Putamen (tissue), 1 donor: Measurements from ENCODE around the gene PNP.
"Not testable (repeated sequence)": the region's sequence is repeated elsewhere in the genome, so short reads cannot be mapped to it uniquely, and the experiment has no call there.

ENCODE experiments used
- DNase-seq: peaks from one replicate; pipeline ENCODE4 v3.0.0-alpha.2; 2016; ENCODE audit warnings: low spot score

The PNP gene

GRCh38 chr14:20492486-20492885 lies 23.3 kb downstream of the PNP start:
- DNase-seq: no peak

DNA sequence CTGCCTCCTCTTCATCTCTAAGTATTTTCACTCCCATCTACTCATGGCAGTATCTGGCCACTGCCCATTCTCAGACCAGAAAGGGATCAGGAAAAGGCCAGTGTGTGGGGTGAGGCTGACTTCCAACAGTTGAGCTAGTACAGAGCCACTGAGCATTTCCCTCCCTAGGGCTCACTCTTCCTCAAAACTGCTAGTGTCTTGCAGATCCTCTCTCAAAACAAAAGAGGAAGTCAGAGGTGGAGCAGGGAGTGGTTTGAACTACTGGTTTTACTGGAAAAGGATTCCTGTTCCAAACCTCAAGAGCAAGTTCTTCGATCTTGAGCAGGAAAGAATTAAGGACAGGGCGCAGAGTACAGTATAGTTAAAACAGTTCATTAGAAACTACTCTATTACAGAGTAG lies 24.4 kb downstream of the PNP start:
- DNase-seq: peak; percentile 40

DNA sequence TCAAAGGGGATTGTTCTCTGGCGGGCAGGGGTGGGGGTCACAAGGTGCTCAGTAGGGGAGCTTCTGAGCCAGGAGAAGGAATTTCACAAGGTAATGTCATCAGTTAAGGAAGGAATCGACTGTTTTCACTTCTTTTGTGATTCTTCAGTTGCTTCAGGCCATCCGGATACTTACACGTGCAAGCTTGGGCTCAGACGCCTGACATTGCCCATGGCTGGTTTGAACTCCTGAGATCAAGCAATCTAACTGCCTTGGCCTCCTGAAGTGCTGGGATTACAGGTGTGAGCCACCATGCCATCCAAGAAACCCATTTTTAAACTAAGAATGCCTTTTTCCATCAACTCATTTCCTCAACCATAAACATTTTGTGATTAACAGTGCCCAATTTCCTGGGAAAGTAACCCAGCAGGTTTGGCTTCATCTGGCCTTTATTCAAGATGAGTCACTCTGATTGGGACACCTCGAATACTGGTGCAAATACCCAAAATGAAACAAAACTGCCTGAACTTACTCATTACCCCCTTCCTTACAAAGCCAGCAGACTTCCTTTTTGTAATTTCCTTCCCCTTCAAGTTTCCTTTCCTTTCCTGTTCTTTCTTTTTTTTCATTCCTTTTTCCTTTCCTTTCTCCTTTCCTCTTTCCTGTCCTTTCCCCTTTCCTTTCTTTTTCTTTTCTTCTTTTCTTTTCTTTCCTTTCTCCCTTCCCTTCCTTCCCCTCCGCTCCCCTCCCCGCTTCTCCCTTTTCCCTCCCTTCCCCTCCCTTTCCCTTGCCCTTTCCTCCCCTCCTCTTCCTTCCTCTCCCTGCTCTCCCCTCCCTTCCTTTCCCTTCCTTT lies 25.9 kb downstream of the PNP start:
- no peak for DNase-seq

DNA sequence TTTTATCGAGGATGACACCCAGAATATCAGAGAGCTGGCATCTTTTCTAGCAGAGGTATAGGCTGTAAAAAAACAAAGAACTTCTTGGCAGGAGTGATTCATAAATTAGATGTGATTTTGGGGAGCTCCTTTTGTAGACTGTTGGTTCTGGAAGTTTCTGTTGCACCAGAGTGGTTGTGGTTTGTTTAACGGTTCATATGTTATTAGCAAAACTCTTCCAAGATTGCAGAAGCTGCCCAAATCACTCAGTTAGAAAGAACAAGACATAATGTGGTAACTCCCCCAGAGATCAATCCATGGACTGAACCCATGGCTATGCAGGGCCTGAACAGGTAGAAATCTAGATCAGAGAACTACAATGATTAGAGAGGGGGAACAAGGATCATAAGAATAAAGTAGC lies 29.4 kb downstream of the PNP start:
- DNase-seq: no peak

DNA sequence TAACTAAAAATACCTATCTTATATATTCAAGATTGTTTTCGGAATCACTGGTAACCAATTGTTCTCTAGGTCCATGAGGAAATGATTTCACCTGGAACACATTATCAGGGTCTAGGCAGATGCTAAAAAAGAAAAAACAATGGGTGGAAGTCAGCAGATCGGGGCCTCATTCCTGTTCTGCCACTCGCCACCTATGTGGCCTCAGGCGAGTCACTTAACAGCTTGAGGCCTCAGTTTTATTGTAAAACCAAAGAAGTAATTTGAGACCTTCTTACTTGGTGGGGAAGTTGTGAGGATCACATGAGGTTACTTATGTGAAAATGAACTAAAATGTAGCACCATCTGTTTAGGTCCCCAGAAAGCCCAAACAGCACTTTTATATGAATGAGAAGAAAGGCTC lies 29.9 kb downstream of the PNP start:
- DNase-seq: no peak

GRCh38 chr14:20499881-20500280 lies 30.7 kb downstream of the PNP start:
- DNase-seq: no peak

DNA sequence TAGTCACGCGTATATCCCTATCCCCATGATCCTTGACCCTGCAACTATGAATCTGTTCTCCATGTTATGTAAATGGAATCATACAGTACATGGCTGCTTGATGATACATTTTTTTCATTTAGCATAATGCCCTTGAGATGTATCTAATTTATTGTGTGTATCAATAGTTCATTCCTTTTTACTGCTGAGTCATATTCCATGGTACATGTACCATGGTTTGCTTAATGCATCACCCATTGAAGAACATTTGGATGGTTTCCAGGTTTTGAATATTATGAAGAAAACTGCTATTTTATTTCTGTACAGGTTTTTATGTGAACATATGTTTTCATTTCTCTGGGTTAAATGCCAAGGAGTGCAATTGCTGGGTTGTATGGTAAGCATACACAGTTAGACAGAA lies 32.1 kb downstream of the PNP start:
- no peak for DNase-seq

GRCh38 chr14:20503898-20504297 lies 34.7 kb downstream of the PNP start:
- peak; percentile 33 for DNase-seq

- DNase-seq: not testable (repeated sequence)
These were observed 37.1 kb downstream of the PNP start for GRCh38 chr14:20506276-20506675.

- DNase-seq: not testable (repeated sequence)
These were observed 37.5 kb downstream of the PNP start for GRCh38 chr14:20506752-20507151.

DNA sequence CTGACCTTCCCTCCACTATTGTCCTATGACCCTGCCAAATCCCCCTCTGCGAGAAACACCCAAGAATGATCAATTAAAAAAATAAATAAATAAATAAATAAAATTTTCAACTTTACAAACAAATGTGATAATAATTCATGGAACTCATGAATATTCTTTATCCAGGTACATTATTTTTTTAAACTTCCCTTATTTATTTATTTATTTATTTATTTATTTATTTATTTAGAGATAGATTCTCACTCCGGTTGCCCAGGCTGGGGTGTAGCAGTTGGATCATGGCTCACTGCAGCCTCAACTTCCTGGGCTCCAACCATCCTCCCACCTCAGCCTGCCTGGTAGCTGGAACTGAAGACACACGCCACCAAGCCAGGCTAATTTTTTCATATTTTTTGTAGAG lies 38.3 kb downstream of the PNP start:
- not testable (repeated sequence) for DNase-seq

- no peak for DNase-seq
These were observed 39.2 kb downstream of the PNP start for GRCh38 chr14:20508367-20508766.

- no peak for DNase-seq
These were observed 43.1 kb downstream of the PNP start for GRCh38 chr14:20512177-20512905.

DNA sequence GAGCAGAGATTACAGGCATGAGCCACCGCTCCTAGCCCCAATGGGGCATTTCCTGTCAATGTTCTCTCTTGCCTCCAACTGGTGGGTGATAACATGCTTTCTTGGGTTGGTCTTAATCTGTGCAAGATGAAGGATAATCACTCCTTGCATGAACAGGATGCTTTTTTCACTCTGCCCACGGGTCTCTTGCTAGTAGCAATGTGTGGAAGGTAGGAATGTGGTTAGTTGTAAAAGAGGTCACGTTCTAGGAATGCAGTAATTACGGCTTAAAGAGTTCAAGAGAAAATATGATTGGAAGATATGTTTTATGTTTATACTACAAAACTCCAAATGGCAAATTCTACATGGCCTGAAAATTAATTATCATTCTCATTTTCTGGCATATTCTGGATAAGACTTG lies 46.6 kb downstream of the PNP start:
- DNase-seq: no peak

GRCh38 chr14:20516921-20517320 lies 47.7 kb downstream of the PNP start:
- no peak for DNase-seq

DNA sequence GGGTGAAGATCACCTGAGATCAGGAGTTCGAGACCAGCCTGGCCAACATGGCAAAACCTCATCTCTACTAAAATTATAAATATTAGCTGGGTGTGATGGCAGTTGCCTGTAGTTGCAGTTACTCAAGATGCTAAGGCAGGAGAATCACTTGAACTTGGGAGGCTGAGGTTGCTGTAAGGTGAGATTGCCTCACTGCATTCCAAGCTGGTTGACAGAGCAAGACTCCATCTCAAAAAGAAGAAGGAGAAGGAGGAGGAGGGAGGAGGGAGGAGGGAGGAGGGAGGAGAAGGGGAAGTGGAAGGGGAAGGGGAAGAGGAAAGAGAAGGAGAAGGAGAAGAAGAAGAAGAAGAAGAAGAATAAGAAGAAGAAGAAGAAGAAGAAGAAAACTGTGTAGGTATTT lies 53.1 kb downstream of the PNP start:
- DNase-seq: no peak

DNA sequence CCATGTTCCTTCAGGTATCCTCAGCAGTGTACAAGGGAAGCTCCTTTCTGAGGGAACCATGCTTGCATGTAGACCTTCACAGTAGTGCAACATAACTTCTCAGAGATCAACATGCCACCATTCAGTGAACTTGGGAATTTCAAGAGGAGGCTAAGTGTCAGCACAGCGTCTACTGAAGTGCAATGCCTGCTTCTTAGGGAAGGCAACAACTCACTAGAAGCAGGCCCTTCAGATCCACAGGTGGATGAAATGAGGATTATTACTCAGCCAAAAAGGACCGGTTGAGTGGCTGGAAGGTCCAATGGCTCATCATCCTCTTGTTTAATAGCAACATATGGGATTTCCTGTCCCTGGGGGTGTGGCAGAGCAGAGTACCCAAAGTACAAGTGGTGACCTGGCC lies 54.8 kb downstream of the PNP start:
- no peak for DNase-seq
